Ishikawa (cell line): ENCODE measurements around the gene APOL3.

Experiments used
- CEBPB ChIP-seq: IDR thresholded peaks from 2 replicates; pipeline ENCODE4 v1.6.1; 2012
- CREB1 ChIP-seq: IDR thresholded peaks from 2 replicates; pipeline ENCODE4 v1.6.1; 2012; ENCODE audit warnings: low read depth
- EGR1 ChIP-seq: IDR thresholded peaks from 2 replicates; pipeline ENCODE4 v1.6.1; 2012
- EP300 ChIP-seq: IDR thresholded peaks from 2 replicates; pipeline ENCODE4 v1.6.1; 2012; ENCODE audit warnings: borderline replicate concordance
- FOXM1 ChIP-seq: IDR thresholded peaks from 2 replicates; pipeline ENCODE4 v1.6.1; 2012; ENCODE audit warnings: low read depth, borderline replicate concordance
- NFIC ChIP-seq: IDR thresholded peaks from 2 replicates; pipeline ENCODE4 v1.6.1; 2012
- RAD21 ChIP-seq: IDR thresholded peaks from 2 replicates; pipeline ENCODE4 v1.6.1; 2012; ENCODE audit warnings: low read depth
- TAF1 ChIP-seq: IDR thresholded peaks from 2 replicates; pipeline ENCODE4 v1.6.1; 2012; ENCODE audit warnings: low read depth, mild to moderate bottlenecking
- TCF12 ChIP-seq: IDR thresholded peaks from 2 replicates; pipeline ENCODE4 v1.6.1; 2012; ENCODE audit warnings: low read depth
- TEAD4 ChIP-seq: IDR thresholded peaks from 2 replicates; pipeline ENCODE4 v1.6.1; 2012
- USF1 ChIP-seq: IDR thresholded peaks from 2 replicates; pipeline ENCODE4 v1.6.1; 2012
- YY1 ChIP-seq: IDR thresholded peaks from 2 replicates; pipeline ENCODE4 v1.6.1; 2012; ENCODE audit warnings: low read depth
- ZBTB7A ChIP-seq: IDR thresholded peaks from 2 replicates; pipeline ENCODE4 v1.6.1; 2012; ENCODE audit warnings: low read depth
- TF ChIP-seq, protein P1 (sequence below): IDR thresholded peaks from 2 replicates; pipeline ENCODE4 v1.6.1; 2012
- TF ChIP-seq, protein P2 (sequence below): IDR thresholded peaks from 2 replicates; pipeline ENCODE4 v1.6.1; 2012; ENCODE audit warnings: low read depth, mild to moderate bottlenecking

APOL3 gene

GRCh38 chr22:36165141-36165540 is 4.6 kb upstream of the APOL3 start:
- TF ChIP-seq, protein P1, sequence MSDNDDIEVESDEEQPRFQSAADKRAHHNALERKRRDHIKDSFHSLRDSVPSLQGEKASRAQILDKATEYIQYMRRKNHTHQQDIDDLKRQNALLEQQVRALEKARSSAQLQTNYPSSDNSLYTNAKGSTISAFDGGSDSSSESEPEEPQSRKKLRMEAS: no peak
- TF ChIP-seq EGR1: no peak
- no peak for TF ChIP-seq CREB1
- TF ChIP-seq RAD21: no peak
- no peak for TF ChIP-seq TAF1
- TF ChIP-seq, protein P2, sequence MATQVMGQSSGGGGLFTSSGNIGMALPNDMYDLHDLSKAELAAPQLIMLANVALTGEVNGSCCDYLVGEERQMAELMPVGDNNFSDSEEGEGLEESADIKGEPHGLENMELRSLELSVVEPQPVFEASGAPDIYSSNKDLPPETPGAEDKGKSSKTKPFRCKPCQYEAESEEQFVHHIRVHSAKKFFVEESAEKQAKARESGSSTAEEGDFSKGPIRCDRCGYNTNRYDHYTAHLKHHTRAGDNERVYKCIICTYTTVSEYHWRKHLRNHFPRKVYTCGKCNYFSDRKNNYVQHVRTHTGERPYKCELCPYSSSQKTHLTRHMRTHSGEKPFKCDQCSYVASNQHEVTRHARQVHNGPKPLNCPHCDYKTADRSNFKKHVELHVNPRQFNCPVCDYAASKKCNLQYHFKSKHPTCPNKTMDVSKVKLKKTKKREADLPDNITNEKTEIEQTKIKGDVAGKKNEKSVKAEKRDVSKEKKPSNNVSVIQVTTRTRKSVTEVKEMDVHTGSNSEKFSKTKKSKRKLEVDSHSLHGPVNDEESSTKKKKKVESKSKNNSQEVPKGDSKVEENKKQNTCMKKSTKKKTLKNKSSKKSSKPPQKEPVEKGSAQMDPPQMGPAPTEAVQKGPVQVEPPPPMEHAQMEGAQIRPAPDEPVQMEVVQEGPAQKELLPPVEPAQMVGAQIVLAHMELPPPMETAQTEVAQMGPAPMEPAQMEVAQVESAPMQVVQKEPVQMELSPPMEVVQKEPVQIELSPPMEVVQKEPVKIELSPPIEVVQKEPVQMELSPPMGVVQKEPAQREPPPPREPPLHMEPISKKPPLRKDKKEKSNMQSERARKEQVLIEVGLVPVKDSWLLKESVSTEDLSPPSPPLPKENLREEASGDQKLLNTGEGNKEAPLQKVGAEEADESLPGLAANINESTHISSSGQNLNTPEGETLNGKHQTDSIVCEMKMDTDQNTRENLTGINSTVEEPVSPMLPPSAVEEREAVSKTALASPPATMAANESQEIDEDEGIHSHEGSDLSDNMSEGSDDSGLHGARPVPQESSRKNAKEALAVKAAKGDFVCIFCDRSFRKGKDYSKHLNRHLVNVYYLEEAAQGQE: no peak
- no peak for TF ChIP-seq EP300
- TF ChIP-seq FOXM1: no peak
- no peak for TF ChIP-seq ZBTB7A
- no peak for TF ChIP-seq TEAD4
- TF ChIP-seq USF1: no peak

- TF ChIP-seq CREB1 (no peak), RAD21 (no peak), YY1 (no peak), NFIC (no peak), TCF12 (no peak)
Measured at GRCh38 chr22:36164621-36165020, 4.1 kb upstream of the APOL3 start.

- no peak for TF ChIP-seq EGR1
- no peak for TF ChIP-seq CEBPB
- no peak for TF ChIP-seq RAD21
- TF ChIP-seq TAF1: no peak
- no peak for TF ChIP-seq CREB1
- TF ChIP-seq, protein P1: no peak
- no peak for TF ChIP-seq TEAD4
- TF ChIP-seq EP300: no peak
- no peak for TF ChIP-seq YY1
- TF ChIP-seq FOXM1: no peak
- no peak for TF ChIP-seq ZBTB7A
- TF ChIP-seq, protein P2: no peak
Measured at GRCh38 chr22:36163497-36163896, 2.9 kb upstream of the APOL3 start.

GRCh38 chr22:36162127-36163034 is 1.8 kb upstream of the APOL3 start:
- TF ChIP-seq NFIC: no peak
- TF ChIP-seq, protein P1: no peak
- TF ChIP-seq, protein P2: no peak
- TF ChIP-seq CEBPB: no peak
- no peak for TF ChIP-seq ZBTB7A
- no peak for TF ChIP-seq TCF12
